PC-3 (cell line): ENCODE data around the gene SAMM50. TPM values are rescaled to one million over a fixed set of nuclear protein-coding genes. Genes with fewer than 3 reads are reported as not detected.

ENCODE experiments used
- ATAC-seq: fragments of 200-7000 bp; cut with Tn5 transposase; 2 replicates; pipeline ENCODE4 v1.9.1; 2020; ENCODE audit warnings: mild to moderate bottlenecking, moderate library complexity
- BruUV-seq: library from RNA; stranded (reverse); fragments of 400-500 nt; replicated peaks from 2 replicates; lab custom pipeline; 2021; lab: Mats Ljungman, UMichigan
- CTCF ChIA-PET: fragments of 300-600 bp; sonication (Branson Sonifier 250); formaldehyde crosslinking; loops from one replicate; lab custom pipeline; 2022; ENCODE audit warnings: antibody characterized with exemption; lab: Charles Lee
- POLR2A ChIA-PET: fragments of 300-600 bp; sonication (Branson Sonifier 250); formaldehyde crosslinking; loops from one replicate; lab custom pipeline; 2022; ENCODE audit warnings: antibody characterized with exemption; ENCODE audit not compliant: unreplicated experiment; lab: Charles Lee
- DNase-seq: peaks from one replicate; pipeline ENCODE4 v3.0.0-alpha.2; 2015
- H2AFZ ChIP-seq: fragments of 300-600 bp; sonication (generic); 2 replicates; pipeline ENCODE4 v1.6.0; 2016; ENCODE audit warnings: antibody characterized with exemption, low read length
- H3F3A ChIP-seq: fragments of 300-600 bp; sonication (generic); one replicate; pipeline ENCODE4 v1.6.0; 2017; ENCODE audit warnings: antibody characterized with exemption, low read length, control low read depth, mild to moderate bottlenecking; ENCODE audit not compliant: unreplicated experiment
- H3K27ac ChIP-seq: fragments of 300-600 bp; sonication (generic); 2 replicates; pipeline ENCODE4 v1.5.1; 2016; ENCODE audit warnings: mild to moderate bottlenecking, low read length
- H3K27me3 ChIP-seq: fragments of 300-600 bp; sonication (generic); 2 replicates; pipeline ENCODE4 v1.6.1; 2016; ENCODE audit warnings: low read length, mixed read lengths
- H3K36me3 ChIP-seq: fragments of 300-600 bp; sonication (generic); 2 replicates; pipeline ENCODE4 v1.6.1; 2016; ENCODE audit warnings: low read depth, mixed run types, low read length, mixed read lengths
- H3K4me1 ChIP-seq: fragments of 300-600 bp; sonication (generic); 2 replicates; pipeline ENCODE4 v1.5.1; 2016; ENCODE audit warnings: low read length; ENCODE audit not compliant: insufficient read depth
- H3K4me2 ChIP-seq: fragments of 300-600 bp; sonication (generic); 2 replicates; pipeline ENCODE4 v1.6.0; 2016; ENCODE audit warnings: low read length
- H3K4me3 ChIP-seq: fragments of 300-600 bp; sonication (generic); 2 replicates; pipeline ENCODE4 v1.5.1; 2016; ENCODE audit warnings: mild to moderate bottlenecking, low read length, mixed read lengths
- H3K79me2 ChIP-seq: fragments of 300-600 bp; sonication (generic); 2 replicates; pipeline ENCODE4 v1.6.1; 2017; ENCODE audit warnings: low read length, mixed read lengths
- H3K9ac ChIP-seq: fragments of 300-600 bp; sonication (generic); 2 replicates; pipeline ENCODE4 v1.6.0; 2016; ENCODE audit warnings: mild to moderate bottlenecking, low read length
- H3K9me2 ChIP-seq: fragments of 300-600 bp; sonication (generic); replicated peaks from 2 replicates; pipeline ENCODE4 v1.6.1; 2016; ENCODE audit warnings: mixed run types, low read length, mixed read lengths
- H3K9me3 ChIP-seq: fragments of 300-600 bp; sonication (generic); 2 replicates; pipeline ENCODE4 v1.6.1; 2016; ENCODE audit warnings: low read length, mixed read lengths
- H4K20me1 ChIP-seq: fragments of 300-600 bp; sonication (generic); 2 replicates; pipeline ENCODE4 v1.6.1; 2016; ENCODE audit warnings: low read length, mixed read lengths
- EZH2 ChIP-seq: fragments of 300-600 bp; sonication (generic); IDR thresholded peaks from one replicate; pipeline ENCODE4 v1.6.1; 2017; ENCODE audit warnings: antibody characterized with exemption, mild to moderate bottlenecking, low read length; ENCODE audit not compliant: unreplicated experiment
- EZH2phosphoT487 ChIP-seq: fragments of 300-600 bp; sonication (generic); IDR thresholded peaks from 2 replicates; pipeline ENCODE4 v1.6.1; 2018; ENCODE audit warnings: mild to moderate bottlenecking, antibody characterized with exemption, low read length, borderline replicate concordance
- intact Hi-C: fragments of 100-400 bp; cut with micrococcal nuclease; formaldehyde crosslinking; loops from 2 replicates; pipeline ENCODE4 v1.9.0; 2023
- total RNA-seq: library from RNA; depleted of rRNA; stranded (reverse); fragments of >200 nt; gene quantifications from 2 replicates; pipeline ENCODE4 v1.2.3, GENCODE V29; 2014
- TF ChIP-seq, protein P1 (sequence below): fragments of 300-600 bp; sonication (generic); conservative IDR thresholded peaks from 2 replicates; pipeline ENCODE4 v1.5.1; 2017; ENCODE audit warnings: antibody characterized with exemption, low read depth, mild to moderate bottlenecking, low read length

Gene SAMM50
- total RNA-seq, 1 experiment from 2014 or later = 34.5 TPM

DNA sequence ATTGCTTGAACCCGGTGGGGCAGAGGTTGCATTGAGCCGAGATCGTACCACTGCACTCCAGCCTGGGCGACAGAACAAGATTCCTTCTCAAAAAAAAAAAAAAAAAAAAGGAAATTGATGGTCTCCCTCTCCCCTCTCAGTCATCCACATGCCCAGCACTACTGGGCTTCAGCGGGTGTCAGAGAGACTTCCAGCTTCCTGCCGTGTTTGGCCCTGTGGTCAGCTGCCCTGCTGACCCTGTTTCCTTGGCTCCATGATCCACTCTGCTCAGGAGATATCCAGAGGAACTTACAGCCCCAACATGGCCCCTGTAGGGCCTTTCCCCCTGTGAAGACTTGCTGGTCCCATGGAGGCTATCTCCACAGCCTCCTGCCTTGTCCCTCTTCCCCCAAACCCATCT lies 37.7 kb upstream of the SAMM50 start:
- no peaks in the 10 kb centered on the region for H3K27me3 ChIP-seq
- H3F3A ChIP-seq = no peaks in the 10 kb centered on the region
- no peak for DNase-seq
- POLR2A ChIA-PET = no interaction called here
- H2AFZ ChIP-seq = no peak overlapping the region
- no peaks in the 10 kb centered on the region for H4K20me1 ChIP-seq
- BruUV-seq = no TSS peak
- no peak overlapping the region for H3K27ac ChIP-seq
- H3K4me1 ChIP-seq = peaks cover 13% of the 10 kb centered on the region
- no peak overlapping the region for H3K9ac ChIP-seq
- CTCF ChIA-PET = no interaction called here
- intact Hi-C loops = no loop called here
- no peak for ATAC-seq
- no peak overlapping the region for H3K4me3 ChIP-seq
- no peaks in the 10 kb centered on the region for H3K36me3 ChIP-seq
- H3K9me3 ChIP-seq = no peaks in the 10 kb centered on the region
- H3K9me2 ChIP-seq = no peaks in the 10 kb centered on the region
- H3K79me2 ChIP-seq = no peaks in the 10 kb centered on the region
- no peak for TF ChIP-seq EZH2phosphoT487
- no peak for TF ChIP-seq EZH2
- TF ChIP-seq, protein P1, sequence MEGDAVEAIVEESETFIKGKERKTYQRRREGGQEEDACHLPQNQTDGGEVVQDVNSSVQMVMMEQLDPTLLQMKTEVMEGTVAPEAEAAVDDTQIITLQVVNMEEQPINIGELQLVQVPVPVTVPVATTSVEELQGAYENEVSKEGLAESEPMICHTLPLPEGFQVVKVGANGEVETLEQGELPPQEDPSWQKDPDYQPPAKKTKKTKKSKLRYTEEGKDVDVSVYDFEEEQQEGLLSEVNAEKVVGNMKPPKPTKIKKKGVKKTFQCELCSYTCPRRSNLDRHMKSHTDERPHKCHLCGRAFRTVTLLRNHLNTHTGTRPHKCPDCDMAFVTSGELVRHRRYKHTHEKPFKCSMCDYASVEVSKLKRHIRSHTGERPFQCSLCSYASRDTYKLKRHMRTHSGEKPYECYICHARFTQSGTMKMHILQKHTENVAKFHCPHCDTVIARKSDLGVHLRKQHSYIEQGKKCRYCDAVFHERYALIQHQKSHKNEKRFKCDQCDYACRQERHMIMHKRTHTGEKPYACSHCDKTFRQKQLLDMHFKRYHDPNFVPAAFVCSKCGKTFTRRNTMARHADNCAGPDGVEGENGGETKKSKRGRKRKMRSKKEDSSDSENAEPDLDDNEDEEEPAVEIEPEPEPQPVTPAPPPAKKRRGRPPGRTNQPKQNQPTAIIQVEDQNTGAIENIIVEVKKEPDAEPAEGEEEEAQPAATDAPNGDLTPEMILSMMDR = no peak
- no peak overlapping the region for H3K4me2 ChIP-seq

DNA sequence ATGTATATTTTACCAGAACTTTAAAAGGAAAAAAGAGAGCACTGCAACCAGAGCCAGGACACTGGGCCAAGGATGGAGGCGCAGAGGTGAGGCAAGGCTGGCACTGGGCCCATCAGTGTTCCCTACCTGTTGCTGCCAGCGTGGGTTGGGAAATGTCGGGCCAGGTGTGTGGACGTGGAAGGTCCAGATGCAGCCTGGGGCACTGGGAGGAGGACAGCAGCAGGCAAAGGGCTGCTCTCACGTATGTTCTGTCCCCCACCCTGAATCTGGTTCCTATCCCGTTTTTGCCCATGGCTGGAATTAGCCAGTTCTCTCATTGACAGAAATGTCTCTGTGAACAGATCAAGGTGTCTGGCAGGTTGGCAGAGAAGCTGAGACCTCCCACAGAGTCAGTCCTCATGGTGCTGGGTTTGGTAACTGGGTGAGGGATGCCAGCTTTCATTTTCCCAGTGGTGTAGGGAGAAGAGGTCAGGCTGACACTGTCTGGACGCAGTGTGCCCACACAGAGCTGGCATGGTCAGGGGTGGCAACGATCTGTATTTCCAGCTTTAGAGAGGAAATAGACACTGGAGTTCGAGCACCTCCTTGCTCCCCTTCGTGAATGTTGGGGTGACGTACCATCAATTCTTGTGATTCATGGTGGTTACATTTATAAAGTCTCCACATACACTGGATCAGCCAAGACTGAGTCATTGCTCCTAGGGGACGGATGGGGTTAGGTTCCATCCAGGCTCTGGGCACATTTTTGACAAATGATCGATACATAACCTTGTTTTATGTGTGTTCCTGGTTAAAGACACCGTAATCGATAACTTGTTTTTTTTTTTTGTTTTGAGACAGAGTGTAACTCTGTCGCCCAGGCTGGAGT lies 35.9 kb upstream of the SAMM50 start:
- DNase-seq = peak; percentile 7
- Histone ChIP-seq H2AFZ (no peak overlapping the region), H3K4me3 (no peak overlapping the region), H3K4me2 (no peak overlapping the region), H3K4me1 (peaks cover 17% of the 10 kb centered on the region), H3F3A (no peaks in the 10 kb centered on the region), H4K20me1 (no peaks in the 10 kb centered on the region), H3K9me3 (no peaks in the 10 kb centered on the region), H3K9ac (no peak overlapping the region), H3K36me3 (no peaks in the 10 kb centered on the region), H3K9me2 (no peaks in the 10 kb centered on the region), H3K27ac (no peak overlapping the region), H3K79me2 (no peaks in the 10 kb centered on the region), H3K27me3 (no peaks in the 10 kb centered on the region)
- CTCF ChIA-PET = no interaction called here
- no peak for TF ChIP-seq EZH2
- TF ChIP-seq EZH2phosphoT487 = no peak
- TF ChIP-seq, protein P1 = no peak
- no peak for ATAC-seq
- BruUV-seq = no TSS peak
- intact Hi-C loops = no loop called here
- POLR2A ChIA-PET = no interaction called here

DNA sequence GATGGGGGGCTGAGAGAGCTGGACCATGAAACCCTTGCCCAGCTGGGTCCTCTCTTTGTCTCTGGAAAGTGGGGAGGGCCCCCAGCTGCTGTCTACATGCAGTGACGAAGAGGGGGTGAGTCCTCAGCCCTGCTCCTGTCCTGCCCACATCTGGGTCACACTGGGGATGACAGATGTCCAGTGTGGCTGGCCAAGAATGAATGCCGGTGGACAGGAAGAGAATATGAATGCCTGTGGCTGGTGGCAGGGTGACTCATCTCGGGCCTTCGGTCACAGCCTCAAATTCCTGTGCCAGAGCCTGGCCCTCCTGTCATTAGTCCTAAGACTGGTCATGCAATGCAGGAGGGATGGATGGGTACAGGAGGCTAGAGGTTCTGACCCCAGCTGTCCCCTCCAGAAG lies 33.9 kb upstream of the SAMM50 start:
- Histone ChIP-seq H3K27ac (no peak overlapping the region), H3K9ac (no peak overlapping the region), H3K9me3 (no peaks in the 10 kb centered on the region), H3K79me2 (no peaks in the 10 kb centered on the region), H3K4me2 (peak overlapping the region; percentile 44), H3K4me3 (no peak overlapping the region), H3K36me3 (no peaks in the 10 kb centered on the region), H3F3A (no peaks in the 10 kb centered on the region), H4K20me1 (no peaks in the 10 kb centered on the region), H3K9me2 (no peaks in the 10 kb centered on the region), H2AFZ (no peak overlapping the region), H3K27me3 (no peaks in the 10 kb centered on the region), H3K4me1 (peaks cover 17% of the 10 kb centered on the region)
- DNase-seq (peak; percentile 73), ATAC-seq (peak; percentile 73)
- BruUV-seq = no TSS peak
- intact Hi-C loops = no loop called here
- CTCF ChIA-PET = interaction anchor here (1.1 kb wide), 1 partner anchor 24 kb away, joined by 5 read pairs; no protein-coding TSS in a partner anchor
- POLR2A ChIA-PET = no interaction called here
- TF ChIP-seq, protein P1 = no peak
- TF ChIP-seq EZH2 (no peak), EZH2phosphoT487 (no peak)
